Neural cell (in vitro differentiated cells): ENCODE data around the gene FBXO24. TPM values are rescaled to one million over a fixed set of nuclear protein-coding genes. Genes with fewer than 3 reads are reported as not detected.

Experiments
- H2AFZ ChIP-seq: fragments of 200-600, 300-800 bp; sonication (generic), shearing (Covaris generic); 2 replicates; pipeline ENCODE4 v1.6.0; 2014; ENCODE audit warnings: low read depth, mild to moderate bottlenecking, antibody characterized with exemption, low read length, moderate library complexity
- H3F3A ChIP-seq: fragments of 200-600 bp; shearing (Covaris generic); 2 replicates; pipeline ENCODE4 v1.6.1; 2016; ENCODE audit warnings: mild to moderate bottlenecking, moderate library complexity, mixed read lengths, antibody characterized with exemption, low read length; ENCODE audit not compliant: insufficient read depth, poor library complexity, severe bottlenecking
- H3K27ac ChIP-seq: fragments of 200-600, 300-800 bp; sonication (generic), shearing (Covaris generic); 2 replicates; pipeline ENCODE4 v1.5.1; 2014; ENCODE audit warnings: mild to moderate bottlenecking, low read length, moderate library complexity
- H3K27me3 ChIP-seq: fragments of 300-800, 200-600 bp; sonication (generic), shearing (Covaris generic); 2 replicates; pipeline ENCODE4 v1.6.0; 2014; ENCODE audit warnings: mild to moderate bottlenecking, low read depth, low read length, moderate library complexity; ENCODE audit not compliant: insufficient read depth
- H3K36me3 ChIP-seq: fragments of 300-800, 200-600 bp; sonication (generic), shearing (Covaris generic); 2 replicates; pipeline ENCODE4 v1.5.1; 2014; ENCODE audit warnings: mild to moderate bottlenecking, antibody characterized with exemption, low read length, moderate library complexity; ENCODE audit not compliant: insufficient read depth
- H3K4me2 ChIP-seq: fragments of 300-800, 200-600 bp; sonication (generic), shearing (Covaris generic); 2 replicates; pipeline ENCODE4 v1.6.0; 2014; ENCODE audit warnings: mild to moderate bottlenecking, low read length
- H3K4me3 ChIP-seq: fragments of 300-800, 200-600 bp; sonication (generic), shearing (Covaris generic); 2 replicates; pipeline ENCODE4 v1.5.1; 2014; ENCODE audit warnings: mild to moderate bottlenecking, low read length, moderate library complexity
- H3K79me2 ChIP-seq: fragments of 200-600 bp; shearing (Covaris generic); replicated peaks from 2 replicates; pipeline ENCODE4 v1.6.0; 2014; ENCODE audit warnings: mild to moderate bottlenecking, low read length, moderate library complexity; ENCODE audit not compliant: insufficient read depth
- H3K9ac ChIP-seq: fragments of 300-800, 200-600 bp; sonication (generic), shearing (Covaris generic); 2 replicates; pipeline ENCODE4 v1.6.1; 2016; ENCODE audit warnings: mild to moderate bottlenecking, low read length, mixed read lengths
- H3K9me2 ChIP-seq: fragments of 200-600 bp; shearing (Covaris generic); 2 replicates; pipeline ENCODE4 v1.6.1; 2016; ENCODE audit warnings: mild to moderate bottlenecking, low read length, mixed read lengths; ENCODE audit not compliant: insufficient read depth
- H3K9me3 ChIP-seq: fragments of 200-600, 300-800 bp; sonication (generic), shearing (Covaris generic); 2 replicates; pipeline ENCODE4 v1.6.1; 2016; ENCODE audit warnings: mild to moderate bottlenecking, mixed run types, low read length, moderate library complexity, mixed read lengths
- H4K20me1 ChIP-seq: fragments of 200-600 bp; shearing (Covaris generic); 2 replicates; pipeline ENCODE4 v1.6.1; 2016; ENCODE audit warnings: mild to moderate bottlenecking, mixed run types; ENCODE audit not compliant: insufficient read depth
- CTCF ChIP-seq: fragments of 450-650 bp; IDR thresholded peaks from 2 replicates; pipeline ENCODE4 v1.5.1; 2014; ENCODE audit warnings: antibody characterized with exemption, mild to moderate bottlenecking, moderate library complexity; ENCODE audit not compliant: poor library complexity, severe bottlenecking
- EP300 ChIP-seq: fragments of 450-650 bp; conservative IDR thresholded peaks from 2 replicates; pipeline ENCODE4 v1.6.1; 2014; ENCODE audit warnings: antibody characterized with exemption, mild to moderate bottlenecking, moderate library complexity; ENCODE audit not compliant: poor library complexity, severe bottlenecking
- EZH2 ChIP-seq: fragments of 200-600, 300-800 bp; shearing (Covaris generic), sonication (generic); IDR thresholded peaks from 2 replicates; pipeline ENCODE4 v1.6.1; 2014; ENCODE audit warnings: antibody characterized with exemption, low read length, borderline replicate concordance, mild to moderate bottlenecking; ENCODE audit not compliant: insufficient read depth, poor library complexity, severe bottlenecking
- MXI1 ChIP-seq: fragments of 450-650 bp; conservative IDR thresholded peaks from 2 replicates; pipeline ENCODE4 v1.6.1; 2014; ENCODE audit warnings: antibody characterized with exemption, mild to moderate bottlenecking; ENCODE audit not compliant: poor library complexity, severe bottlenecking
- POLR2AphosphoS5 ChIP-seq: IDR thresholded peaks from 2 replicates; pipeline ENCODE4 v1.6.1; 2012
- RAD21 ChIP-seq: fragments of 450-650 bp; conservative IDR thresholded peaks from 2 replicates; pipeline ENCODE4 v1.6.1; 2014; ENCODE audit warnings: antibody characterized with exemption, mild to moderate bottlenecking, moderate library complexity
- REST ChIP-seq: IDR thresholded peaks from 2 replicates; pipeline ENCODE4 v1.6.1; 2012; ENCODE audit warnings: borderline replicate concordance
- SMC3 ChIP-seq: fragments of 450-650 bp; conservative IDR thresholded peaks from 2 replicates; pipeline ENCODE4 v1.6.1; 2014; ENCODE audit warnings: antibody characterized with exemption, mild to moderate bottlenecking, moderate library complexity; ENCODE audit not compliant: poor library complexity
- TAF1 ChIP-seq: IDR thresholded peaks from 2 replicates; pipeline ENCODE4 v1.6.1; 2012; ENCODE audit warnings: low read depth
- polyA plus RNA-seq: library from polyadenylated mRNA; depleted of rRNA; stranded (reverse); fragments of >200 nt; gene quantifications from 2 replicates; pipeline ENCODE4 v1.2.3, GENCODE V29; 2014

Gene FBXO24
- polyA plus RNA-seq, 1 donor from 2014 or later, result 0.52 TPM

- H3K36me3 ChIP-seq, result no peaks in the 10 kb centered on the region
- peaks cover 7% of the 10 kb centered on the region for H3K79me2 ChIP-seq
- no peak overlapping the region for H3K4me2 ChIP-seq
- H3F3A ChIP-seq, result no peaks in the 10 kb centered on the region
- no peak overlapping the region for H3K9ac ChIP-seq
- H4K20me1 ChIP-seq, result no peaks in the 10 kb centered on the region
- no peaks in the 10 kb centered on the region for H3K9me2 ChIP-seq
- H3K27ac ChIP-seq, result no peak overlapping the region
- no peak overlapping the region for H2AFZ ChIP-seq
- no peaks in the 10 kb centered on the region for H3K9me3 ChIP-seq
- no peak for TF ChIP-seq TAF1
- no peak for TF ChIP-seq EZH2
- TF ChIP-seq RAD21, result no peak
- no peaks in the 10 kb centered on the region for H3K27me3 ChIP-seq
- no peak overlapping the region for H3K4me3 ChIP-seq
Observed at GRCh38 chr7:100544386-100544785, 41.7 kb upstream of the FBXO24 start.

DNA sequence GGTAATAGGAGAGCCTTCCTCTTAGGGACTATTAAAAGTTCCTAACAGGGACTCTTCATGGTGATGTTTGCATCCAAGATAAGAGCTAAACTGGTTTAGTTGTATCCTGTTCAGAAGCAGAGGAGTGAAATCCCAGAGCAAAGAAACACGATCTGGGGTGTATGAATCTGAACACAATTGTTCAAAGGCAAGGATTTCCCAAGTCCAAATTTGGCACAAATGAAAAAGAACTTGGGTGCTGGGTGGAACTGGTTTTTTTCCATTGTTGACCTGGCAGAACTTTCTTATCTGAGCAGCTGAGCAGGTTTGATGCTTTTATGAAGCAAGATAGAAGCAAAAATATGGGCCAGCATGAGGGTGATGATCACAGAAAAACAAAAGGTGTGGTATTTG is 41.2 kb upstream of the FBXO24 start:
- TF ChIP-seq MXI1 (no peak), EP300 (no peak), TAF1 (no peak), POLR2AphosphoS5 (no peak), SMC3 (no peak), RAD21 (no peak), EZH2 (no peak), REST (no peak), CTCF (no peak)
- H3F3A ChIP-seq, result no peaks in the 10 kb centered on the region
- H3K4me2 ChIP-seq, result no peak overlapping the region
- H3K79me2 ChIP-seq, result peaks cover 6% of the 10 kb centered on the region
- no peaks in the 10 kb centered on the region for H3K9me3 ChIP-seq
- no peaks in the 10 kb centered on the region for H3K9me2 ChIP-seq
- no peaks in the 10 kb centered on the region for H3K36me3 ChIP-seq
- no peaks in the 10 kb centered on the region for H3K27me3 ChIP-seq
- H3K27ac ChIP-seq, result no peak overlapping the region
- no peaks in the 10 kb centered on the region for H4K20me1 ChIP-seq
- no peak overlapping the region for H3K4me3 ChIP-seq
- H3K9ac ChIP-seq, result no peak overlapping the region
- H2AFZ ChIP-seq, result no peak overlapping the region
